Stimulated activated CD8-positive, alpha-beta memory T cell treated with anti-CD3 and anti-CD28 coated beads, Interleukin-2, amount 100 ng/mL, for 1 hour (primary cell): ENCODE data around the gene PDE10A.

Source experiments
- DNase-seq, 2 donors: peaks; one replicate each; pipeline ENCODE4 v3.0.0-alpha.2; 2020; ENCODE audit warnings: low read depth in 2 of 2

Gene PDE10A

DNA sequence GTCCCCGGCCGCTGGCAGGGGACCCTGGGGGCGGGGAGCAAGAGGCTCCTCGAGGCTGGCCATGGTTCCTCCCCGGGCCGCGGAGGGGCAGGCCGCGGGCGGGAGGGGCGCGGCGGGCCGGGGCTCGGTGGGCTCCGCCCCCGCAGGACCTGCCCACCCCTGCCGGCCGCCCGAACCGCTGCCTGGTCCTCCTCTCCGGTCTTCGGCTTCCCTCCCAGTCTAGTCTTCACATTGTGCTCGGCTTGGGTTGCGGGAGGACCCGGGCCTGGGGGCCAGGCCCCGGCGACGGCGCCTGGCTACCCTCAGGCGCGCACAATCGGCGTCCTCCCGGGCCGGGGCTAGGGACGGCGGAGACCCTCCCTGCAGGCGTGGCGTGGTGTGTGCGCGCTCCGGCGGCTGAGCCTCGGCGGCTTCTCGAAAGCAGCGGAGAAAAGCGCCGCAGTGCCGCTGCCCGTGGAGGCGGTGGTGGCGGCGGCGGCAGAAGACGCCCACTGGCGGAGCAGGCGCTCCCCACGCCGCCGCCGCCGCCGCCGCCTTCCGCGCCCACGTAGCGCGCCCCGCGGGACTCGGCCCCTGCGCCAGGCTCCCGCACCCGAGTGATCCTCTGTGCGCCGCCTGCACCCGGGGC lies at the start of gene PDE10A:
Gene PDE10A, minus strand, starts transcription at position 493 of the 628 bp plus-strand sequence. Its CDS starts 430 bp downstream, at position 63.
- no peak for DNase-seq

DNA sequence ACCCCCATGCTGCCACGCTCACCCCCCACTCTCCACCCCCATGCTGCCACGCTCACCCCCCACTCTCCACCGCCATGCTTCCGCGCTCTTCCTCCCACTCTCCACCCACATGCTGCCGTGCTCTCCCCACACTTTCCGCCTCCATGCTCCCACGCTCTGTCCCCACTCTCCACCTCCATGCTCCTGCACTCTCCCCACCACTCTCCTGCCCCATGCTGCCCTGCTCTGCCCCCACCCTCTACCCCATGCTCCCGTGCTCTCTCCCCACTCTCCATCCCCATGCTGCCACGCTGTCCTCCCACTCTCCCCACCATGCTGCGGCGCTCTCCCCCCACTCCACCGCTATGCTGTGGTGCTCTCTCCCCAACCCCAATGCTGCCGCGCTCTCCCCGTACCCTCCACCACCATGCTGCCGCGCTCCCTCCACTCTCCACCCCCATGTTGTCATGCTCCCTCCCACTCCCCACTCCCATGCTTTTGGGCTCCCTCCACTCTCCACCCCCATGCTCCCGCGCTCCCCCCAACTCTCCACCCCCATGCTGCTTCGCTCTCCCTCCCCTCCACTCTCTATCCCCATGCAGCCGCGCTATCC lies 46.0 kb upstream of the PDE10A start:
- no peak for DNase-seq

DNA sequence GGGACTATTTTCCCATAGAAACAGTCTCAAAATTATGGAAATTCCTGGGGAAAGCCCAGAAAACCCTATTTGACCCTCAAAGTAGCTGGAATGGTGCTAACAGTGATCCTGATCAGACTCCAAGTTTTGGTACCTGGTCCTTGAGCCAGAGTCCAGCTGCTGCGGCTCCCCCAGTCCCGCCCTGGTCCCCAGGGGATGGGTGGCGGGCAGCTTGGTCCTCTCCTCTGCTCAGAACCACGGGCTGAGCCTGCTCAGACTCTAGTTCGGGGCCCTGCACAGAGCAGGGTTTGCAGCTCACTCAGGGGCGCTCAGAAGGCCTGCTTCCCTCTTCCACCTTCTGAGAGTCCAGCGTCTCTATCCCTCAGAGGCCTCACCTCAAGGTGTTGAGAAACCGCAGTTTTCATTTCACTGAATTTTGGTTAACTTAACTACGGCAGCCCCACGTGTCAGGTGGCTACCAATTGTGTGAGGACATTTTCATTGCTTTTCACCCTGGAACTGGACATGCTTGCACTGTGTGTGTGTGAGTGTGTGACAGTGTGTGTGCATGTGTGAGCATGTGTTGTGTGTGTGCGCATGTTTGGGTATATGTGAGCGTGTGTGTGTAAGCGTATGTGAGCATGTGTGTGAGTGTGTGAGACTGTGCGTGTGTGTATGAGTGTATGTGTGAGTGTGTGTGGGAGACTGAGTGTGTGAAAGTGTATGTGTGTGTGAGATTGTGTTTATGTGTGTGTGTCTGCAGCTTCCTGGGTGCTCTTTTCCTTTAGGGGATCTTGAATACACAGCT lies 44.2 kb upstream of the PDE10A start:
- no peak for DNase-seq

DNA sequence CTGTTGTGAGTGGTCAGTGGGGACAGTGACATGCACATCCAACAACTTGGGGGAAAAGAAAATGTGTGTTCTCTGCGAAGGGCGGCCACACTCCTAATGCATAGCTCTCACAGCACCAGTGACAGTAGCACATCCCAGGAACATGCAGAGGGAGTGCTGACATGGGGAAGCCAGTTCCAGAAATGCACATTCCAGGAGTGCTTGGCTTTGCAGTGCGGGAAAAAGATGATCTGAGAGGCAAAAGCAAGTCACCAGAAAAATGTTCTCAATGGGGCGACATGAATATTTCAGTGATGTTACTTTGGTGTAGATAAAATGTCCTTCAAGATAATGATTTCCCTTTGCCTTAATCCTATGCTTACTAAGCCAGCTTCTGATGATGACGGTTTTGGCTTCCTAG lies 42.9 kb upstream of the PDE10A start:
- DNase-seq = no peak

DNA sequence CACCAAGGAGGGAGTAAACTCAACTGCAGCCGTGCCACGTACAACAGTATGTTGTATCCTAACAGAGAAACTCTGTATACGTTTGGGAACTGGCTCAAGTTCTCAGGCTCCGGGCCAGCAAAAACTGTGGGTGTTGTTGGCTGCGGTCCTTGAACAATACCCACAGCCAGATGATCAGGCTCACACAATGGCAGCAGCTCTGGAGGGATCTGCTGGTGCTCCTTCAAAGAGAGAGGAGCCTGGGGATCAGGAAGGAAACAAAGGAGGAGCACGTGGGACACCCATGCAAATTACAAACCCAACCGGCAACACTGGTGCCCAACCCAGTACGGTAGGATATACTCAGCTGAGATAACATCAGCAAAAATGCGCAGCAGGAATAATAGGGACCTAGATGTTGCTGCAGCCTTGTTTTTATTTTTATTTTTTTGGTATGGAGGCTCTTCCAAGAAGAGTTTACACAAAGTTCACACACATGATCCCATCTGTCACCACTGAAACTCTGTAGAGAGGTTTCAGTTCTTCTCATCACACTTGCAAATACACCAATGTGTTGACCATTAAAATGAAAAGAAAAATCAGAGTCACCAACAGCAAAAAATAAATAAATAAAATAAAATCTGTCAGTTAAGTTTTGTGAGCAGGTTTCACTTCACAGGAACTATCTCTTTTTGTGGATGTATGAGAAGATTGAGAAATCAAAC lies 41.2 kb upstream of the PDE10A start:
- DNase-seq = no peak

DNA sequence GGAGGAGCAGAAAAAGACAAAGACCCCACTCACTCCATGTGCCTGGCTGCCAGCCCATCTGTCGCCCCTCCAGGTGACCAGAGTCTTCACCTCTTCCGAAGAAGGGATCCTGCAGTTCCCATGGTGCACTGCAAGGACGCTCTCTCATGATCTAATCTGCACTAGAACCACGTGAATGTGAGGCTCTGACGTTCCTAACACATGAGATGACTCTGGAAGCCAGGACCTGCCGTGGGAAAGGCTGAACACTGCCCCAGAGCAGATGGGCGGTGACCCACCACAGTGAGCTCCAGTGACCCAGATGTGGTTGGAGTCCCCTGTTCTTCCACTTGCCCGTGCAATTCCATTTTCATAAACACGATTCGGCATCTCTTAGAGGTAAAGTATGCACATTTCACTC lies 39.6 kb upstream of the PDE10A start:
- DNase-seq = no peak

DNA sequence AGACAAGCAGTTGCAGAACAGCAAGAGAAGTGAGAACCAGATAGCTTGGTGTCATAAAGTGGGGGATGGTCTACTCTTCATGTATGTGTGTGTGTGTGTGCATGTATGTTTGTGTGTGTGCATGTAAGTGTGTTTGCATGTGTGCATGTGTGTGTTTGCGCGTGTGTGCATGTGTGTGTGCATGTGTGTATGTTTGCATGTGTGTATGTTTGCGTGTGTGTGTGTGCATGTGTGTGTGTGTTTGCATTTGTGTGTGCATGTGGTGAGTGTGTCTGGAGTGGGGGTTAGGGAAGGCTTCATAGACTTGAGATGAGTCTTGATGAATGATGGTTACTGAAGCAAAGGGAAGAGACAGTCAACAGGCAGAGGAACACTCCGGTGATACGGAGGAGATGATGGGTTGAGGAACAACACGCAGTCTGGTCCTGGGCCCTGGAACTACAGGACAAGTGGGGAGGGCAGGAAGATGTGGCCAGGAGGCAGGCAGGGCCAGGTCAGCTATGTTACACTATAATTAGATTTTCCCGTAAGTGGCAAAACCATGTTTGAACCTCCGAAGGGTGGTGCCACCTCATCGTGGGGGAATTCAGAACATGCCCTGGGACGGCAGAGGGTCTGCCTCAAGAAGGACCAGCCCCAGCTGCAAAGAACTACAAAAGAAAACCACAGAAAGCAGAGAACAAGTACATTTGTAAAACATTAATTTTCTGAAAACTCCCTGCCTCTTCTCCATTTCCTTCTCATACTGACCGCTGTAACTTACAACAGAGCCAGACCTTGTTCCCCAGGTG lies 38.7 kb upstream of the PDE10A start:
- DNase-seq = no peak

DNA sequence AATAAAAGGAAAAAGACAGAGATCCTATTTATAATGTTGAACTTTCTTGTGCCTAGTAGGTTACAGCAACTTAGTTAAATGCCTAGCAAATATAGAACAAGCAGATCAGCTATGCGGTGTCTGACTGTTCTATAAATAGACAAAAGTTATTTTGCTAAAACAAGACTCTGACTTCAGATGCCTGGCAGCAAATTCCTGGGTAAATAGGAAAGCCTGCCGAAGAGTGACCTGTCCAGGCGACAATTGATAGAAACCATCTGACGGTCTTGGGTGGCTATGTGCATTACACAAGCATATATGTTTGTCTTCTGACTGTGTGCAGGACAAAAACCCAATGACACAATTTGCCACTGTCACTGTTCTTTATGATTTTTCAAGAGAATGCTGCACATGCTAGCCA lies 38.0 kb upstream of the PDE10A start:
- no peak for DNase-seq

DNA sequence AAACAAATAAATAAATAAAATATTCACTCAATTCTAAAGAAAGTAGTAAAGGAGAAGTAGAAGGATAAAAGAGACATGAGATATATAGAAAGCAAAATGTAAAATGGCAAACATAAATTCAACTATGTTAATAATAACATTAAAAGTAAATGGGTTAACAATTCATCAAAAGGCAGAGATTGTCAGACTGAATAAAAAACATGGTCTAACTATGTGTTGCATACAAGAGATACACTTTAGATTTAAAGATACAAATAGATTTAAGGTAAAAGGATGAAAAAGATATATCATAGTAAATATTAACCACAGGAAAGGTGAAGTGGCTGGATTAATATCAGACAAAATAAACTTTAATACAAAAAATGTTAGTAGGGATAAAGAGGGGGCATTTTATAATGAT lies 35.8 kb upstream of the PDE10A start:
- no peak for DNase-seq

DNA sequence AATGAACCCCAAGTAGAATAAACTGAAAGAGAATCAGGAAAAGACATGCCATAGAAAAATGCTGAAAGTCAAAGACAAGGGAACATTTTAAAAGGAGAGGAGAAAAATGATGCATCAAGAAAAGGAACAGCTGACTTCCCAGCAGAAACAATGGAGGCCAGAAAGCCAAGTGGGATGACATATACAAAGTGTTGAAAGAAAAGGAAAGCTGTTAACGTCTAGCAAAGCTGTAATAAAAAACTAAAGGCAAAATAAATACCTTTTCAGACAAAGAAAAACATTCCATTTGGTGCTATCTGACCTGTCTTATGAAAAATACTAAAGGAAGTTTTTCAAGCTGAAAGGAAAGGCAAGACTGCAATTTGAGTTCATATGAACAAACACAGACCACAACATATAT lies 34.1 kb upstream of the PDE10A start:
- DNase-seq = no peak

DNA sequence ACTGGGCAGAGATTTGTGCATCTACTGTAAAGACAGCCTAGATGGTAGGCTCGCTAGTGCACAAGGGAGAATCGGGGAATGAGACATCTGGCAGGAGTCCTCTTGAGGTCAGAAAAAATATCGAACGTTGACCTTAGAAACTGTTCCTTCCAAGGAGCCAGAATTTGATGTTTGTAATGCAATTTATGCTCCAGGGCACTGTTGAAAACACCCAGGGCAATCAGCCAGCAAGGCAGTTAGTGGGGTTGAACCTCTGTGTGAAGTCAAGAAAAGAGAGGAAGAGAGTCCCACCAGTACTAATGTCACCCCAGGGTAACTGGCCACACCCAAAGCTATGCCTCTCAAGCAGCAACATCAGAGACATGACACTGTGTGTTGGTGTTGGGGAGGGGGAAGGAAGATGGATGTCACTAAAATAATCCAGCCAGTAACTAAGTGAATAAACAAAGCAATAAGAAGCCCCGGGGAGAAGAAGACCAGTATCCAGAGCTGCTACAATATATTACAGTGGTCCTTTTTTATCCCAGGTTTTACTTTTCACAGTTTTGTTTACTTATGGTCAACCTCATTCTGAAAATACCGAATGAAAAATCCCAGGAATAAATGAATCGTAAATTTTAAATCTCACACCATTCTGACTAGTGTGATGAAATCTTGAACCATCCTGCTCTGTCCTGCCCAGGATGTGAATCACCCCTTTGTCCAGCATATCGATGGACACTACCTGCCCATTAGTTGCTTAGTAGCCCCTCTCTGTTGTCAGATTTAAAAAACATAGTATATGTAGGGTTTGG lies 32.9 kb upstream of the PDE10A start:
- no peak for DNase-seq

DNA sequence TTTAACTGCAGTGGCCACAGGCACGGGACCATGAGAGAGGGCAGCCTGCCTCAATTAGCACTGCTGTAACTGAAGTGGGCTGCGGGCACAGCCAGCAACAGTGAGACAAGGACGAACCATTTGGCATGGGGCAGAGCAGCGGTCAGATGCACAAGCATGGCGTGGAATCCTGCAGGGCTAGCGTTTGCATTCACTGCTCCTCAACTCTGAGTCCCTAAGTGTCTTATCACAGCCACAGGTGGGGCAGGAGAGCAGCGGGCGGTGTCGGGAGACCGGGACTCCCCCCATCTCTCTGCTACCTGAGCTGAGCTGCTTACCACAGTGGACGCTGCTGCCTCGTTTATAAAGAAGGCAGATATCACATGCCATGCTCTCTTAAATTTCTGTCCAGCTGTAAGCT lies 31.3 kb upstream of the PDE10A start:
- DNase-seq = no peak

DNA sequence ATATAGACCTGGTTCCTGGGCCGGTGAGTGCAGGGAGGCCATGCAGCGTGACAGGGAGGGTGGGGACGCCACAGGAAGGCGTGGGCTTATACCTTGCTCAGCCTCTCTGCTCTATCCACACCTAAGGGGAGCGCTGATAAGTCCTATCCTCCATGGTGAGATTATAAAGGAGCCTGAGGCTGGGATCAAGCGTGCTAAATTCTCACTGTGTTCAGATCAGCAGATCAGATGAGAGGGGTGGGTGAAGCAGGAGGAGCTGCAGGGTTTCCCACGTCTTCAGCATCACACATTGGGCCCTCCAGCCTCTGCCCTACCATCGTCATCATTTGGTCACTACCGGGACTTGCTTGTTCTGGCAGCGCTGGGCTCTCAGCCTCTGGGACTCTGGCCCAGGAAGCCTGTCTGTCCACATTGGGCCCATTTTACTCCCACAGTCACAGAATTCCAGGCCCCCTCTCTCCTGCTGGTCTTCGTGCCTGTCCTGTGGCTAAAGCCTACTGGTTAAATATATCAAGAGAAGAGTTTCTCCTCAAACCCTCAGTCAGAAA lies 29.1 kb upstream of the PDE10A start:
- no peak for DNase-seq

DNA sequence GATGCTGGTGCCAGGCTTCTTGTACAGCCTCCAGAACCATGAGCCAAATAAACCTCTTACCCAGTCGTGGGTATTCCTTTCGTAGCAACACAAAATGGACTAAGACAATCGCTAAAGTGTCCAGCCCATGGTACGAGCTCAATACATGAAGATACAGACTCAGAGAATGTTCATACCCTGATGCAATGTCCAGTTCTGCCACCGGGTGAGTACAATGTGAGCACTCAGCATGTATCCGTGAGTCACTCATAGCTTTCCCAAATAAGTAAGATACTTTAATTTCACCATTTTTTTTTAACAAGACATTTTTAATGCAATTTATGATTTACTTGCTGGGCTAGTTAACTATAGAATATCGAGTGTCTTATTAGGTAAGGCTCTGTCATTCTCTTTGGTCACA lies 26.7 kb upstream of the PDE10A start:
- DNase-seq = no peak

DNA sequence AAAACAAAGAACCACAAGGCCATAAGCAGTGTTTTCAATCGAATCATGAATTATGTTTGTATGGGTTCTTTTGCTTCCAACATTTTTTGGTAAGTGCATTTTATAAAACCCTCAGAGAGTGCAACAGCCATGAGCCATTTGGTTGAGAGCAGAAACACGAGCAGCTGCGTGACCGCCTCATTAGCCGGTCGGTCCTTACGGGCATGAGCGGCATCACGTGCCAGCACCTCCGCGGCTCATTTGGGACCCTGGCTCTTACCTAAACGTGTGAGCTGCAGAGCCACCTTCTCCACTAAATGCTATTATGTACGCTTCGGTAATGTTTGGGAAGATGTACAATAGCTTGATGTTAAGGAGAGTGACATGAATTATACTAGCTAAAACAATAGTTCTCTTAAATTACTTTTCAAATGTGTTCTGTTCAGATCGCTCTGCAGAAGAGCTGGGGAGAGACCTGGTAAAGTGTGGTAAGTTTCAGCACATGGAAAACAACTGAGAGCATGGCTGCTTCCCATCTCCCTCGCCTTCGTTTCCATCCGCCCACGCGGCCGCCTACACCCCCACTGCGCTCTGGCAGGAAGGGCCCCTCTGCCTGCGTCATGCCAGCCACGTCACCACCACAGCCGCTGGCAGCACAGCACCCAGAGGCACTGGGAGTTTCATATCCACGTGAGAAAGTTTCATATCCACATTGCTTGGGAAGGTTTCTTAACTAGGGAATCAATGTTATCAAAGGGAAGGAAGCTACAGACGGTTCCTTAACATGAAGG lies 23.7 kb upstream of the PDE10A start:
- DNase-seq = no peak

DNA sequence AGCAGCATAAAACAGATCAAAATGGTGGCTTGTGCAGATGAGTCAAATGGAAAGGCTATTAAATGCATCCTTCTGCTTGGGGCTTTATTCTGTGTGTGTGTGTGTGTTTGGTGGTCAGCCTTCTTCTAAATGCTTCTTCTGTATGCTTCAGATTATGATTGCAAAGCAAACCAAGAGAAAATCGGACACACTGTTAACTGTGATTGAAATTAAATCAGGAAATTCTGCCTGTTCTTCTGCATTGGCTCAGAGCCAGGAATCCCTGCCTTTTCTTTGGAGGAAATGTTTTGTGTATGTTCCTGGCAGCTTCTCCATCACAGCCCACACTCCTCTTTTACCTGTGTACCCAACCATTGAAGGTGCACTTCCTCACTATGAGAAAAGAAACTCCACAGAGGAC lies 22.3 kb upstream of the PDE10A start:
- DNase-seq = no peak

DNA sequence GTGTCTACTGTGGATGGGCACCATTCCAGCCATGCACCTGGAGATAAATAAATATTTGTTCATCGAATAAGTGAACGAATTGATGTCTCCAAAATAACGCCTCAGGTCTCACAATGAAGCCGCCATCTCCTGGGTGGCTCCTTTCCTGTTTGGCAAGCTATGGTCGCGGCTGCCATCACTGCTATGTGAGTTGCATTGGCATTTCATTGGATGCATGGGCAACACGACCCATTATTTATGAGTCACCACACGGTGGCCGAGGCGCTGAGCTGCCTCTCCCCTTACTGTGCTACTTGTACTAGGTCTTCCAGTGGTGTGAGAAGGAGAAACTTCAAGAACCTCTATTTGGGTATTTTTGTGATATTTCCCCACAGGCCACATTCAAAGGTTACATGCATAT lies 21.3 kb upstream of the PDE10A start:
- DNase-seq = no peak

DNA sequence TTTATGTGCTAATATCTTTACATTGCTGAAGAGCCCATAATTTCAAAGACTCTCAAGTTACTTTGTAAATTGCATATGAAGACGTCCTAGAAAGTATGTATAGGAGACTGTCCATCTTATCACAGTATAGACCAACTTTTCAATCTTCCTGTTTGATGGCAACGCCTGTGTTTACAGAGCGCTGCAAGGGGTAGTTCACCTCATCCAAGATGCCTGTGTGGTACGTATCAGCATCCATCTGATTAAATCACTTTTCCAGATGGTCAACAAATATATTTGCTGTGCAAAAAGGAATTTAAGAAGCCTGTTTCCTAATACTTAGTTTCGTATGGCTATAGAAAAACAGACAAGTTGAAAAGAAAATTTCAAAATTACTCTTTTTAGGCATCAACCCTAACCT lies 17.9 kb upstream of the PDE10A start:
- no peak for DNase-seq

DNA sequence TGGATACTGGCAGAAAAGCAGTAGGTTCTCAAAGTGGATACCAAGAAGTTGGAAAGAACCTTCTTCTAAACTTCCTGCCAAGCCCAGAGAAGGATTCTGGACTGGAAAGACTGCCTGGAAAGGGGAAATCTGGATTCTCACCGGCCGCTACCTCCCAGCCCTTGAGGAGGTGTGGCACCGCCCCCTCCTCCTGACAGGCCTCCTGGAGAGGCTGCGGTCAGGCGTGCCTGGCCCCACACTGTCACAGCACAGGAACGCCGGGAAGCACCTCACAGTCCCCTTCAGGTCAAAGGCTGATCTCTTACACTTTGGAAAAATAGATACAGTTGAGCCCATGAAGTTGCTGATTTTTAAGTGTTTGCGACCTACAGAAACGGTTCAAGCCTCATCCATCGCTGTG lies 16.3 kb upstream of the PDE10A start:
- no peak for DNase-seq

DNA sequence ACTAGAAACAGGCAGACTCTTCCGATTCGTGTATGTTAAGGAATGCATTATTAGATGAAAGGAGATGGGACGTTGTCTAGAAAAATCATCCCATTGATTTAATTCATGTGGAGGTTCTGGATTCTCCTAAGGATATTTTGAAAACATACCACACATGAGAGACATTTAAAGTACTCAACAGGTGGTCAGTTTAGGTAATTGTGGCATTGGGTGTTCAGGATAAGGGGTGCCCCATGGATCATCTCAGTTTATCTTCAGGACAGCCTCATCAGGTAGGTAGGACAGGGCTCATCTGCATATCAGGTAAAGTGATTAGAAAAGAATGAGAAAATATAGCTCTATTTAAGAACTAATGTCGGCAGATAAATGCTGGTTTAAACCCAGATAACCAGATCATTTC lies 15.9 kb upstream of the PDE10A start:
- no peak for DNase-seq
